H9 (cell line): ENCODE results near the gene ATF7. TPM values are rescaled to one million over a fixed set of nuclear protein-coding genes. Genes with fewer than 3 reads are reported as not detected.
A peak's percentile ranks its signal among the peaks of the same experiment; 100 is the strongest.
"Not testable (repeated sequence)": the region's sequence is repeated elsewhere in the genome, so short reads cannot be mapped to it uniquely, and the experiment has no call there.

Source experiments
- DNase-seq: peaks from one replicate; pipeline ENCODE4 v3.0.0-alpha.2; 2017
- H2AFZ ChIP-seq: one replicate; pipeline ENCODE4 v1.6.1; 2013; ENCODE audit warnings: mild to moderate bottlenecking, low read length, control low read depth, moderate library complexity
- H2AK5ac ChIP-seq: 2 replicates; pipeline ENCODE4 v1.6.1; 2013; ENCODE audit warnings: low read length, control low read depth, mixed read lengths; ENCODE audit not compliant: insufficient read length
- H2BK120ac ChIP-seq: one replicate; pipeline ENCODE4 v1.6.1; 2013; ENCODE audit warnings: low read depth, mild to moderate bottlenecking, low read length, control low read depth, inconsistent platforms; ENCODE audit not compliant: poor library complexity, severe bottlenecking
- H2BK12ac ChIP-seq: 2 replicates; pipeline ENCODE4 v1.6.1; 2013; ENCODE audit warnings: low read length, control low read depth, mixed read lengths, low read depth; ENCODE audit not compliant: insufficient read length
- H2BK15ac ChIP-seq: 2 replicates; pipeline ENCODE4 v1.6.1; 2013; ENCODE audit warnings: low read depth, low read length, control low read depth
- H2BK20ac ChIP-seq: one replicate; pipeline ENCODE4 v1.6.1; 2013; ENCODE audit warnings: low read depth, mild to moderate bottlenecking, low read length, control low read depth, inconsistent platforms; ENCODE audit not compliant: poor library complexity, severe bottlenecking
- H2BK5ac ChIP-seq: 2 replicates; pipeline ENCODE4 v1.6.1; 2013; ENCODE audit warnings: low read length, control low read depth, mixed read lengths; ENCODE audit not compliant: insufficient read length
- H3K14ac ChIP-seq: 2 replicates; pipeline ENCODE4 v1.6.1; 2013; ENCODE audit warnings: low read length, control low read depth; ENCODE audit not compliant: insufficient read depth
- H3K18ac ChIP-seq: 2 replicates; pipeline ENCODE4 v1.6.1; 2013; ENCODE audit warnings: low read depth, mild to moderate bottlenecking, mixed read lengths, low read length, control low read depth; ENCODE audit not compliant: insufficient read length
- H3K23ac ChIP-seq: 2 replicates; pipeline ENCODE4 v1.6.1; 2013; ENCODE audit warnings: low read length, control low read depth, mixed read lengths, low read depth; ENCODE audit not compliant: insufficient read length
- H3K23me2 ChIP-seq: 2 replicates; pipeline ENCODE4 v1.6.1; 2013; ENCODE audit warnings: low read depth, mild to moderate bottlenecking, mixed read lengths, low read length, control low read depth; ENCODE audit not compliant: insufficient read length, poor library complexity, severe bottlenecking
- H3K27ac ChIP-seq: 2 replicates; pipeline ENCODE4 v1.5.1; 2013; ENCODE audit warnings: low read length, control low read depth, mixed read lengths, low read depth; ENCODE audit not compliant: insufficient read length
- H3K27me3 ChIP-seq: 2 replicates; pipeline ENCODE4 v1.6.1; 2013; ENCODE audit warnings: low read length, control low read depth, inconsistent platforms; ENCODE audit not compliant: insufficient read depth
- H3K4ac ChIP-seq: 2 replicates; pipeline ENCODE4 v1.6.1; 2013; ENCODE audit warnings: low read depth, mild to moderate bottlenecking, control low read depth, inconsistent platforms, low read length, moderate library complexity
- H3K4me1 ChIP-seq: 2 replicates; pipeline ENCODE4 v1.6.1; 2013; ENCODE audit warnings: low read length, control low read depth, inconsistent platforms; ENCODE audit not compliant: insufficient read depth
- H3K4me2 ChIP-seq: 2 replicates; pipeline ENCODE4 v1.6.1; 2013; ENCODE audit warnings: low read length, control low read depth, mixed read lengths; ENCODE audit not compliant: insufficient read length, insufficient read depth
- H3K56ac ChIP-seq: 2 replicates; pipeline ENCODE4 v1.6.1; 2013; ENCODE audit warnings: low read depth, mild to moderate bottlenecking, mixed read lengths, low read length, control low read depth; ENCODE audit not compliant: insufficient read length
- H3K79me1 ChIP-seq: 2 replicates; pipeline ENCODE4 v1.6.1; 2013; ENCODE audit warnings: low read depth, mild to moderate bottlenecking, moderate library complexity, low read length, control low read depth, inconsistent platforms; ENCODE audit not compliant: insufficient read depth, poor library complexity, severe bottlenecking
- H3K79me2 ChIP-seq: 2 replicates; pipeline ENCODE4 v1.6.1; 2013; ENCODE audit warnings: low read length, control low read depth, inconsistent platforms; ENCODE audit not compliant: insufficient read depth
- H3K9ac ChIP-seq: 2 replicates; pipeline ENCODE4 v1.6.1; 2013; ENCODE audit warnings: low read length, control low read depth, mixed read lengths; ENCODE audit not compliant: insufficient read length; ENCODE audit errors: extremely low read depth
- H3K9me3 ChIP-seq: one replicate; pipeline ENCODE4 v1.6.1; 2013; ENCODE audit warnings: low read depth, low read length, inconsistent platforms; ENCODE audit not compliant: control insufficient read depth
- H3T11ph ChIP-seq: one replicate; pipeline ENCODE4 v1.6.1; 2013; ENCODE audit warnings: mild to moderate bottlenecking, low read length, control low read depth, inconsistent platforms
- H4K20me1 ChIP-seq: one replicate; pipeline ENCODE4 v1.6.1; 2013; ENCODE audit not compliant: control insufficient read depth, insufficient read length, insufficient read depth
- H4K5ac ChIP-seq: 2 replicates; pipeline ENCODE4 v1.6.1; 2013; ENCODE audit warnings: low read depth, mild to moderate bottlenecking, mixed read lengths, low read length, control low read depth; ENCODE audit not compliant: insufficient read length
- H4K8ac ChIP-seq: replicated peaks from 2 replicates; pipeline ENCODE4 v1.6.1; 2013; ENCODE audit warnings: low read length, control low read depth, mixed read lengths, low read depth; ENCODE audit not compliant: insufficient read length
- H4K91ac ChIP-seq: 2 replicates; pipeline ENCODE4 v1.6.1; 2013; ENCODE audit warnings: low read depth, mild to moderate bottlenecking, moderate library complexity, mixed read lengths, low read length, control low read depth; ENCODE audit not compliant: insufficient read length
- H3K27ac Mint-ChIP-seq, 3 experiments: 2 replicates in 2 of 3; 3 replicates in 1 of 3; pipeline ENCODE4 v1.8.0; 2020 to 2021; ENCODE audit warnings: mixed read lengths in 3 of 3, mild to moderate bottlenecking in 1 of 3, moderate library complexity in 1 of 3
- H3K27me3 Mint-ChIP-seq: 2 replicates; pipeline ENCODE4 v1.8.0; 2021; ENCODE audit warnings: low read depth, mild to moderate bottlenecking, moderate library complexity, mixed read lengths
- H3K36me3 Mint-ChIP-seq, 3 experiments: 2 replicates in 2 of 3; 3 replicates in 1 of 3; pipeline ENCODE4 v1.8.0; 2020 to 2021; ENCODE audit warnings: low read depth in 3 of 3, mixed read lengths in 3 of 3; ENCODE audit not compliant: insufficient read depth in 1 of 3
- H3K4me1 Mint-ChIP-seq, 2 experiments: 2 replicates each; pipeline ENCODE4 v1.8.0; 2020; ENCODE audit warnings: mixed read lengths in 2 of 2
- H3K4me3 Mint-ChIP-seq, 2 experiments: 2 replicates in 1 of 2; 3 replicates in 1 of 2; pipeline ENCODE4 v1.8.0; 2020 to 2021; ENCODE audit warnings: mild to moderate bottlenecking in 2 of 2, mixed read lengths in 2 of 2, moderate library complexity in 1 of 2
- H3K9me3 Mint-ChIP-seq, 2 experiments: 2 replicates in 1 of 2; 3 replicates in 1 of 2; pipeline ENCODE4 v1.8.0; 2020; ENCODE audit warnings: mild to moderate bottlenecking in 2 of 2, mixed read lengths in 2 of 2, moderate library complexity in 1 of 2
- CTCF ChIP-seq: fragments of 200-600 bp; sonication (generic); conservative IDR thresholded peaks from 3 replicates; pipeline ENCODE4 v1.8.0; 2021; ENCODE audit warnings: antibody characterized with exemption, mild to moderate bottlenecking
- WGBS: extraction: QIAGEN DNeasy Blood & Tissue Kit; methylation state at CpG from one replicate; pipeline ENCODE4 v1.1.7; 2013; ENCODE audit warnings: missing lambda C conversion rate, low lambda C conversion rate, mixed read lengths; ENCODE audit not compliant: insufficient read length; ENCODE audit errors: extremely low coverage; 5-methylcytosine and 5-hydroxymethylcytosine counted together
- total RNA-seq: library from RNA; stranded (reverse); gene quantifications from 2 replicates; pipeline ENCODE4 v1.2.1, GENCODE V29; 2021

The ATF7 gene
- total RNA-seq, 1 experiment from 2014 or later, result 17.7 TPM

DNA sequence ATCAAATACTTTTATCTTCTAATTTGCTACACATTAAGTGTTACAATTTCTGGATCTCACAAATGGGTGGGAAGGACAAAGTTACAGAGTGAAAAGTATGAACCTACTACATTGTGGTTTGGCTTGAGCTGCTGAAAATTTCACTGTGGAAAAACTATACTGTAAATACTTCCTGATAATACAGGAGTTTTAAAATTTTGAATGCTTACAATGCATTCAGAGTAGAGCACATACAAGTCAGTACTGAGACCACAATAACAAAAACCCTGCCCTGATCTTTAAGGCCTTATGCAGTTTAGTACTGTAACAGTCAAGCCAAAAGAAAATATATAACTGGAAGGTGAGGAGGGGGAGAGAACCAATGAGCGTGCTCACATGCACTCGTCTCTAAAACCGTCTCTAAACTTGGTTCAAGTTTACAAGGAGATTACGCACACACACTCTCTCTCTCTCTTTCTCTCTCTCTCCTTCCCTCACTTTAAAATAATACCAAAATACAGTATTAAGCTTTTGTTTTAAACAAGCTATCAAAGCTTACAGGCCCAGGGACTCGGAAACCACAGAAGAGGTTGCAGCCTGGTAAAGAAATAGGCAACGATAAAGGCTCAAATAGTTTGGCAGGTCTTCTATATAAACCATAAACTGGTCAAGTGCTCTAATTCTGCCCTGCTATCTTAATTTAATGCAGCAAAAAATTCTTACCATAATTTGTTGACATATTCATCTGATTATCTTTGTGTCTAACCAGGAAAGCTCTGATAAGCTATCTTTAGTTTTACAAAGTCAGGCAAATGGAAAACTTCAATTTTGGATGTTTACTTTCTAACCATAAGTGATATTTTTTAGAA, 58.0 kb downstream of the ATF7 start:
- H3K9me3 ChIP-seq, result no peaks in the 10 kb centered on the region
- no peaks in the 10 kb centered on the region for H3K23me2 ChIP-seq
- H4K5ac ChIP-seq, result no peak overlapping the region
- Mint-ChIP-seq H3K4me1 (peaks cover 32 to 33% of the 10 kb centered on the region in 2 experiments), H3K4me3 (peak overlapping the region in 1 of 2 experiments; percentile 46; a peak in 1 of 5 replicates), H3K9me3 (peaks cover 0 to 2% of the 10 kb centered on the region in 2 experiments; a peak in 1 of 5 replicates), H3K27me3 (no peaks in the 10 kb centered on the region), H3K27ac (peak overlapping the region in 2 of 3 experiments; percentile 46 to 98; a peak in 5 of 7 replicates), H3K36me3 (peaks cover 3 to 8% (median 5%) of the 10 kb centered on the region in 3 experiments; a peak in 4 of 7 replicates)
- H2BK12ac ChIP-seq, result no peak overlapping the region
- no peak overlapping the region for H2BK15ac ChIP-seq
- peak overlapping the region; percentile 60 for H2AK5ac ChIP-seq
- H4K91ac ChIP-seq, result no peak overlapping the region
- no CpG with 5 or more reads among the region's 6 CpGs for WGBS
- H3K23ac ChIP-seq, result no peak overlapping the region
- no peaks in the 10 kb centered on the region for H3K27me3 ChIP-seq
- H3K27ac ChIP-seq, result no peak overlapping the region
- H4K8ac ChIP-seq, result no peak overlapping the region
- no peak overlapping the region for H2BK20ac ChIP-seq
- H3K4ac ChIP-seq, result no peak overlapping the region
- H3K4me2 ChIP-seq, result no peak overlapping the region
- no peak for DNase-seq
- no peak overlapping the region for H2BK120ac ChIP-seq
- no peak overlapping the region for H3K9ac ChIP-seq
- no peak overlapping the region for H2AFZ ChIP-seq
- H3K56ac ChIP-seq, result no peak overlapping the region
- peaks cover 3% of the 10 kb centered on the region; the same call in 1 of the 2 replicates for H3K4me1 ChIP-seq
- no peak overlapping the region for H3K18ac ChIP-seq
- H3K14ac ChIP-seq, result no peak overlapping the region; the same call in 1 of the 2 replicates
- H3K79me2 ChIP-seq, result no peaks in the 10 kb centered on the region
- H3T11ph ChIP-seq, result no peak overlapping the region
- no peaks in the 10 kb centered on the region for H3K79me1 ChIP-seq
- TF ChIP-seq CTCF, result no peak
- H2BK5ac ChIP-seq, result no peak overlapping the region
- no peaks in the 10 kb centered on the region for H4K20me1 ChIP-seq

- H4K5ac ChIP-seq, H3K14ac ChIP-seq: not testable (repeated sequence)
Observed at GRCh38 chr12:53565376-53565775, 60.8 kb downstream of the ATF7 start.

More at GRCh38 chr12:53565376-53565775, 60.8 kb downstream of the ATF7 start:
- not testable (repeated sequence) for H3T11ph ChIP-seq, H4K20me1 ChIP-seq, H2AK5ac ChIP-seq, H3K4me3 Mint-ChIP-seq, H2BK120ac ChIP-seq, H3K79me2 ChIP-seq, H3K27ac ChIP-seq, H3K79me1 ChIP-seq, H3K36me3 Mint-ChIP-seq, H3K27me3 ChIP-seq, H3K4me2 ChIP-seq, H3K9ac ChIP-seq, H3K9me3 Mint-ChIP-seq, H3K27me3 Mint-ChIP-seq, H3K4ac ChIP-seq, H3K56ac ChIP-seq, H2BK20ac ChIP-seq, H2BK15ac ChIP-seq, H3K23ac ChIP-seq, H2BK12ac ChIP-seq, H3K27ac Mint-ChIP-seq, H4K8ac ChIP-seq, H3K9me3 ChIP-seq, H2BK5ac ChIP-seq, H2AFZ ChIP-seq, DNase-seq, H4K91ac ChIP-seq, H3K18ac ChIP-seq, H3K4me1 ChIP-seq, H3K23me2 ChIP-seq
- no CpG with 5 or more reads among the region's 5 CpGs for WGBS
- H3K4me1 Mint-ChIP-seq, result peaks cover 32 to 33% of the 10 kb centered on the region in 2 experiments
